ENCODE results near the gene HTATSF1. TPM values are rescaled to one million over a fixed set of nuclear protein-coding genes. Genes with fewer than 3 reads are reported as not detected.

HTATSF1 gene
- total RNA-seq, 1 donor from 2014 or later = 35.8 TPM

GRCh38 chrX:136496764-136497555 is 432 bp upstream of the HTATSF1 start:
- DNase-seq (ENCODE audit: low spot score) = peak; percentile 83

GRCh38 chrX:136519069-136519468 is 21.7 kb downstream of the HTATSF1 start:
- no peak for DNase-seq (ENCODE audit: low spot score)

GRCh38 chrX:136523770-136524169 is 26.4 kb downstream of the HTATSF1 start:
- no peak for DNase-seq (ENCODE audit: low spot score)

GRCh38 chrX:136525738-136526606 is 28.6 kb downstream of the HTATSF1 start:
- peak; percentile 82 for DNase-seq (ENCODE audit: low spot score)

- no peak for DNase-seq (ENCODE audit: low spot score)
Measured at GRCh38 chrX:136528645-136529315, 31.4 kb downstream of the HTATSF1 start.

- no peak for DNase-seq (ENCODE audit: low spot score)
Measured at GRCh38 chrX:136529795-136530194, 32.4 kb downstream of the HTATSF1 start.

- DNase-seq (ENCODE audit: low spot score) = no peak
Measured at GRCh38 chrX:136531951-136532350, 34.6 kb downstream of the HTATSF1 start, which contains the start of gene VGLL1. Gene VGLL1 (plus strand): TSS chrX:136532215. CDS start chrX:136536021, 3,806 bp downstream.

GRCh38 chrX:136534131-136534530 is 36.7 kb downstream of the HTATSF1 start:
- no peak for DNase-seq (ENCODE audit: low spot score)

- DNase-seq (ENCODE audit: low spot score) = no peak
Measured at GRCh38 chrX:136538811-136539210, 41.4 kb downstream of the HTATSF1 start.

- no peak for DNase-seq (ENCODE audit: low spot score)
Measured at GRCh38 chrX:136540226-136540625, 42.8 kb downstream of the HTATSF1 start.

- DNase-seq (ENCODE audit: low spot score) = no peak
Measured at GRCh38 chrX:136541294-136541693, 43.9 kb downstream of the HTATSF1 start.

GRCh38 chrX:136542281-136542680 is 44.9 kb downstream of the HTATSF1 start:
- DNase-seq (ENCODE audit: low spot score) = no peak

- no peak for DNase-seq (ENCODE audit: low spot score)
Measured at GRCh38 chrX:136546371-136546781, 49.0 kb downstream of the HTATSF1 start.

GRCh38 chrX:136549226-136549625 is 51.8 kb downstream of the HTATSF1 start:
- DNase-seq (ENCODE audit: low spot score) = no peak

GRCh38 chrX:136551410-136551809 is 54.0 kb downstream of the HTATSF1 start:
- DNase-seq (ENCODE audit: low spot score) = no peak

GRCh38 chrX:136555694-136556093 is 58.3 kb downstream of the HTATSF1 start:
- no peak for DNase-seq (ENCODE audit: low spot score)

Other genes with a start within 250 kb of the HTATSF1 start
- 6.3 TPM for gene MAP7D3, start 246.2 kb upstream of the HTATSF1 start, total RNA-seq
- not detected for gene ADGRG4, start 196.6 kb upstream of the HTATSF1 start, total RNA-seq
- not detected for gene BRS3, start 9.6 kb upstream of the HTATSF1 start, total RNA-seq
- 0.78 TPM for gene VGLL1, start 34.6 kb downstream of the HTATSF1 start, total RNA-seq
- gene CD40LG, start 150.6 kb downstream of the HTATSF1 start, total RNA-seq = 2.1 TPM

Measured in mucosa of gallbladder (tissue), 1 donor.